Esophagus muscularis mucosa (tissue), 4 donors: Measurements from ENCODE around the gene GPR32. TPM values are rescaled to one million over a fixed set of nuclear protein-coding genes. Genes with fewer than 3 reads are reported as not detected.

Source experiments
- DNase-seq: peaks from one replicate; pipeline ENCODE4 v3.0.0-alpha.2; 2017; ENCODE audit errors: extremely low spot score
- H3K27ac ChIP-seq, 4 donors: fragments of 200-600 bp; sonication (generic); replicated peaks in 1 of 4; 1 replicate in 3 of 4; 2 replicates in 1 of 4; pipeline ENCODE4 v1.5.1; 2016 to 2019; ENCODE audit warnings: mild to moderate bottlenecking in 1 of 4
- H3K27me3 ChIP-seq, 4 donors: fragments of 200-600 bp; sonication (generic); one replicate each; pipeline versions ENCODE4 v1.5.1 to v1.6.0; 2016 to 2019
- H3K36me3 ChIP-seq, 4 donors: fragments of 200-600 bp; sonication (generic); one replicate each; pipeline ENCODE4 v1.5.1; 2016 to 2019
- H3K4me1 ChIP-seq, 4 donors: fragments of 200-600 bp; sonication (generic); one replicate each; pipeline ENCODE4 v1.5.1; 2016 to 2019
- H3K4me3 ChIP-seq, 4 donors: fragments of 200-600 bp; sonication (generic); 1 replicate in 2 of 4; 2 replicates in 2 of 4; pipeline ENCODE4 v1.5.1; 2016 to 2019; ENCODE audit warnings: mild to moderate bottlenecking in 4 of 4, moderate library complexity in 1 of 4
- H3K9me3 ChIP-seq, 4 donors: fragments of 200-600 bp; sonication (generic); 1 replicate in 3 of 4; 2 replicates in 1 of 4; pipeline ENCODE4 v1.5.1; 2016 to 2019
- EP300 ChIP-seq: sonication (generic); formaldehyde crosslinking; IDR thresholded peaks from one replicate; pipeline ENCODE4 v1.6.1; 2017; ENCODE audit warnings: antibody characterized with exemption
- POLR2A ChIP-seq: fragments of 450-650 bp; IDR thresholded peaks from one replicate; pipeline ENCODE4 v1.6.1; 2017; ENCODE audit warnings: antibody characterized with exemption, moderate library complexity, mild to moderate bottlenecking, low read depth
- POLR2AphosphoS5 ChIP-seq, 2 donors: sonication (generic); formaldehyde crosslinking; IDR thresholded peaks; one replicate each; pipeline ENCODE4 v1.6.1; 2017; ENCODE audit warnings: antibody characterized with exemption in 2 of 2
- WGBS: methylation state at CpG from one replicate; pipeline ENCODE4 v1.1.5; 2018; 5-methylcytosine and 5-hydroxymethylcytosine counted together
- intact Hi-C: fragments of 100-400 bp; cut with DNase I; formaldehyde crosslinking; loops from one replicate; pipeline ENCODE4 v1.15.1; 2023
- total RNA-seq, 4 donors: library from RNA; depleted of rRNA; stranded (reverse); fragments of >200 nt; gene quantifications; one replicate each; pipeline versions ENCODE4 v1.1.0 to v1.2.1, GENCODE V29; 2016
- TF ChIP-seq, protein P1 (sequence below), 3 experiments: fragments of 200-600 bp in 2 of 3; fragments of 450-650 bp in 1 of 3; sonication (generic) in 2 of 3; IDR thresholded peaks; one replicate each; pipeline ENCODE4 v1.5.1; 2017 to 2019; ENCODE audit warnings: antibody characterized with exemption in 3 of 3, mild to moderate bottlenecking in 2 of 3, moderate library complexity in 1 of 3

The GPR32 gene
- total RNA-seq, 4 donors from 2014 or later: not detected

DNA sequence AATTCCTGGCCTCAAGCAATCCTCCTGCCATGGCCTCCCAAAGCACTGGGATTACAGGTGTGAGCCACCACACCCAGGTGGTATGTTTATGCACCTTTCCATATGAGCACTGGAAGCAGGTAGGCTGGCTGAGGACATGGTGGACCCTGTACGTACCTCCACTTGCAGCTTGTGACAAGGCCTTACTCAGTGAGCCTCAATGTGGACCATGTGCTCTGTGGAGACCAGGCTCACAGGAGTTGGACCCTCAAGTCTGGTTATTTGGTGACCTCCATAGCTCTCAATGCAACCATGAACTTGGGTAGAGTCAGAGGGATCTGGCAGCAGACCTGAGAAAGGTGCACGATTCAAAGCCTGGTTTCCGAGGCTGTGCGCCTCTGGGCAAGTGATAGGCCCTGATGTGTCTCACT is 25.4 kb downstream of the GPR32 start:
- Histone ChIP-seq H3K27ac (no peak overlapping the region), H3K27me3 (peaks cover 0 to 27% (median 0%) of the 10 kb centered on the region in 4 donors)
- 81% methylated on average over 4 of the region's 4 CpGs for WGBS

DNA sequence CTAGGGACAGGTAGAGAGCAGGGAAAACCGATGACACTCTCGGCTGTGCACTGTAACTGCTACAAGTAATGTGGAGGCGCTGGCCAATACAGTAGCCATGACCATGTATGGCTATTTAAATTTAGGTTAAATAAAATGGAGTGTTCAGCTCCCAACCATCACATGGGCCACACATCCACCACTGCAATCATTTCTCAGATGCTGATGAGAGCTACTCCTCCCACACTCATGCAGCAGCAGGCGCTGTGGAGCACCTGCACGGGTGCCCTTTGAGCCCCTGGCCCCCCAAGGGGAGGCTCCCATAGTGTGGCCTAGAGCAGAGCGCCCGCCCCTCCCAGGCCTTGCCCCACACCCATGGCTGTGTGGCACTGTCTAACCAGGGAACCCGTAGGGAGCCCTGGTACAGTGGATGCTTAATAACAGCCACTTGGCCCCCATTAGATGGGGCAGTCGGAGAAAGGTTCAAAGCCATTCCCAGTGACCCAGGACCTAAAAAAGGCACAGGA is 25.9 kb downstream of the GPR32 start:
- no peaks in the 10 kb centered on the region for H3K4me1 ChIP-seq
- TF ChIP-seq POLR2A (no peak), POLR2AphosphoS5 (IDR thresholded peaks at IDR 0.05) (no peak), EP300 (no peak)
- TF ChIP-seq, protein P1, sequence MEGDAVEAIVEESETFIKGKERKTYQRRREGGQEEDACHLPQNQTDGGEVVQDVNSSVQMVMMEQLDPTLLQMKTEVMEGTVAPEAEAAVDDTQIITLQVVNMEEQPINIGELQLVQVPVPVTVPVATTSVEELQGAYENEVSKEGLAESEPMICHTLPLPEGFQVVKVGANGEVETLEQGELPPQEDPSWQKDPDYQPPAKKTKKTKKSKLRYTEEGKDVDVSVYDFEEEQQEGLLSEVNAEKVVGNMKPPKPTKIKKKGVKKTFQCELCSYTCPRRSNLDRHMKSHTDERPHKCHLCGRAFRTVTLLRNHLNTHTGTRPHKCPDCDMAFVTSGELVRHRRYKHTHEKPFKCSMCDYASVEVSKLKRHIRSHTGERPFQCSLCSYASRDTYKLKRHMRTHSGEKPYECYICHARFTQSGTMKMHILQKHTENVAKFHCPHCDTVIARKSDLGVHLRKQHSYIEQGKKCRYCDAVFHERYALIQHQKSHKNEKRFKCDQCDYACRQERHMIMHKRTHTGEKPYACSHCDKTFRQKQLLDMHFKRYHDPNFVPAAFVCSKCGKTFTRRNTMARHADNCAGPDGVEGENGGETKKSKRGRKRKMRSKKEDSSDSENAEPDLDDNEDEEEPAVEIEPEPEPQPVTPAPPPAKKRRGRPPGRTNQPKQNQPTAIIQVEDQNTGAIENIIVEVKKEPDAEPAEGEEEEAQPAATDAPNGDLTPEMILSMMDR (IDR thresholded peaks at IDR 0.05): no peak
- no peak for DNase-seq
- 87% methylated on average over 8 of the region's 9 CpGs for WGBS
- peaks cover 0 to 25% (median 0%) of the 10 kb centered on the region in 4 donors for H3K27me3 ChIP-seq
- intact Hi-C loops: no loop called here
- H3K27ac ChIP-seq: no peak overlapping the region
- no peaks in the 10 kb centered on the region for H3K9me3 ChIP-seq
- peaks cover 14 to 54% (median 41%) of the 10 kb centered on the region in 4 donors for H3K36me3 ChIP-seq
- no peak overlapping the region for H3K4me3 ChIP-seq

More for the DNA sequence above, 25.4 kb downstream of the GPR32 start:
- Histone ChIP-seq H3K9me3 (no peaks in the 10 kb centered on the region), H3K36me3 (peaks cover 11 to 49% (median 36%) of the 10 kb centered on the region in 4 donors), H3K4me3 (no peak overlapping the region), H3K4me1 (no peaks in the 10 kb centered on the region)
- no peak for DNase-seq
- intact Hi-C loops: no loop called here
- TF ChIP-seq POLR2AphosphoS5 (IDR thresholded peaks at IDR 0.05) (no peak), EP300 (no peak), POLR2A (no peak)
- TF ChIP-seq, protein P1 (IDR thresholded peaks at IDR 0.05): no peak

DNA sequence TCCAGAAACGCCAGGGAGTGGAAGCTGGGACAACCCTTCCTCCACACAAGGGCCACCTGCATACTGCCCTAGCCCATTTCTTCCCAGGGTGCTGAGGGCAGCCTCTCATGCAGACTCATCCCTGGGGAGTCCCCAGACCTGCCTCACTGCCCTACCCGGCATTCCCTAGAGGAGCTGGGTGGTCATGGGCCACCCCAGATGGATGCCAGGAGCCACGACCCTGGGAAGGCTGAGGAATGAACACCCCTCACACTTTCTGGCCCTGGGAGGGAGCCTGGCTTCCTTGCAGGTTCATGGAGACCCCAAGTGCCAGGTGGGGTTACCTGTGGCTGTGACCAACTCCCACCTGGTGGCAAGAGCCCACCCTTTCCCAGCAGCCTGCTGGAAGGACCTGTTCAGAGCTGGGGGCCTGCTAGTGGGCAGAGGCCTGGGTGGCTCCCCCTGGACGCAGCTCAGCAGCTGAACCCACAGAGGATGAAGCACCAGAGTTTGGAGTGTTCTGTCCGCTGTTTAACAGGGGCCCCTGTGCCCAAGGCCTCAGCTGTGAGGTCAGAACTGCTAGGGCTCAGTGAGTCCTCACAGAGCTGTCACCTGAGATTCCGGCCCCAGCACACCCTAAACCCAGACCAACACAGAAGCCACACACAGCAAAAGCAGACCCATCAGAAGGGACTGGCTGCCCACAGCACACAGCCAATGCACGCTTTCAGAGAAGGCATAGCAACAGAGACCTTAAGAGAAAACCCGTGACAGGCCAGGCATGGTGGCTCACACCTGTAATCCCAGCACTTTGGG is 26.6 kb downstream of the GPR32 start:
- intact Hi-C loops: no loop called here
- Histone ChIP-seq H3K27ac (no peak overlapping the region), H3K27me3 (peaks cover 0 to 18% (median 0%) of the 10 kb centered on the region in 4 donors), H3K4me1 (no peaks in the 10 kb centered on the region), H3K36me3 (peaks cover 17 to 60% (median 46%) of the 10 kb centered on the region in 4 donors), H3K4me3 (no peak overlapping the region), H3K9me3 (no peaks in the 10 kb centered on the region)
- no peak for DNase-seq
- WGBS: 83% methylated on average over 4 of the region's 8 CpGs
- TF ChIP-seq EP300 (no peak), POLR2A (no peak), POLR2AphosphoS5 (IDR thresholded peaks at IDR 0.05) (no peak)
- TF ChIP-seq, protein P1 (IDR thresholded peaks at IDR 0.05): no peak

DNA sequence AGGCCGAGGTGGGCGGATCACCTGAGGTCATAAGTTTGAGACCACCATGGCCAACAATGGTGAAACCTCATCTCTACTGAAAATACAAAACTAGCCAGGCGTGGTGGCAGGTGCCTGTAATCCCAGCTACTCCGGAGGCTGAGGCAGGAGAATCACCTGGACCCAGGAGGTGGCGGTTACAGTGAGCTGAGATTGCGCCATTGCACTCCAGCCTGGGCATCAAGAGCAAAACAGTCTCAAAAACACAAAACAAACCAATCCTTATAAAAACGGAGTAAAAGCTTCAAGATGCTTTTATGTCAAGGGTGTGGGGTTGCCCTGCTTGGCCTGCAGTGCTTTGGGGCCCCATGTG is 27.1 kb downstream of the GPR32 start:
- Histone ChIP-seq H3K36me3 (peaks cover 17 to 66% (median 50%) of the 10 kb centered on the region in 4 donors), H3K9me3 (no peaks in the 10 kb centered on the region), H3K27me3 (peaks cover 0 to 12% (median 0%) of the 10 kb centered on the region in 4 donors), H3K27ac (no peak overlapping the region), H3K4me3 (no peak overlapping the region), H3K4me1 (peaks cover 0 to 4% (median 3%) of the 10 kb centered on the region in 4 donors)
- intact Hi-C loops: no loop called here
- no peak for TF ChIP-seq EP300
- TF ChIP-seq, protein P1 (IDR thresholded peaks at IDR 0.05): no peak
- TF ChIP-seq POLR2A: no peak
- TF ChIP-seq POLR2AphosphoS5 (IDR thresholded peaks at IDR 0.05): no peak
- WGBS: 92% methylated on average over 5 of the region's 7 CpGs
- no peak for DNase-seq
